Liver (tissue), 3 donors: Measurements from ENCODE around the gene BATF3.

Experiments
- CTCF ChIP-seq: fragments of 150-350 bp; IDR thresholded peaks from 2 replicates; pipeline ENCODE4 v1.5.1; 2017; ENCODE audit warnings: improper control_type of control experiment, low read depth, low read length; ENCODE audit not compliant: missing input control
- EGR1 ChIP-seq, 2 donors: IDR thresholded peaks; 2 replicates each; pipeline ENCODE4 v1.6.1; 2016 to 2018; ENCODE audit warnings: antibody characterized with exemption in 2 of 2, low read depth in 2 of 2
- GABPA ChIP-seq, 2 donors: IDR thresholded peaks in 1 of 2; conservative IDR thresholded peaks in 1 of 2; 2 replicates each; pipeline ENCODE4 v1.6.1; 2016; ENCODE audit warnings: antibody characterized with exemption in 2 of 2, mild to moderate bottlenecking in 1 of 2, moderate library complexity in 1 of 2
- HNF4A ChIP-seq, 2 donors: conservative IDR thresholded peaks; 2 replicates each; pipeline ENCODE4 v1.6.1; 2016; ENCODE audit warnings: antibody characterized with exemption in 2 of 2, mild to moderate bottlenecking in 2 of 2
- HNF4G ChIP-seq: IDR thresholded peaks from 2 replicates; pipeline ENCODE4 v1.6.1; 2016; ENCODE audit warnings: antibody characterized with exemption
- MAX ChIP-seq: IDR thresholded peaks from 2 replicates; pipeline ENCODE4 v1.6.1; 2016; ENCODE audit warnings: antibody characterized with exemption
- RAD21 ChIP-seq, 2 donors: IDR thresholded peaks; 2 replicates each; pipeline ENCODE4 v1.6.1; 2016; ENCODE audit warnings: antibody characterized with exemption in 2 of 2, mild to moderate bottlenecking in 2 of 2
- REST ChIP-seq: IDR thresholded peaks from 2 replicates; pipeline ENCODE4 v1.6.1; 2016; ENCODE audit warnings: antibody characterized with exemption, mild to moderate bottlenecking
- YY1 ChIP-seq: IDR thresholded peaks from 2 replicates; pipeline ENCODE4 v1.6.1; 2016; ENCODE audit warnings: antibody characterized with exemption, mild to moderate bottlenecking
- ZBTB33 ChIP-seq: IDR thresholded peaks from 2 replicates; pipeline ENCODE4 v1.6.1; 2016; ENCODE audit warnings: antibody characterized with exemption
- donor health status: healthy.
- donor health status: healthy.

- TF ChIP-seq REST (no peak), CTCF (no peak), RAD21 (IDR thresholded peaks at IDR 0.05) (no peak), YY1 (no peak), EGR1 (IDR thresholded peaks at IDR 0.05; ENCODE audit: low read depth in 2 of 2) (no peak), GABPA (IDR thresholded peaks at IDR 0.05 in 1 of 2, conservative IDR thresholded peaks at IDR 0.05 in 1 of 2) (no peak), ZBTB33 (no peak), HNF4G (no peak), MAX (no peak), HNF4A (conservative IDR thresholded peaks at IDR 0.05) (peak in 1 of 2 donors; percentile 16)
Measured at GRCh38 chr1:212701910-212702309, 2.3 kb upstream of the BATF3 start.
